A549 treated with CORT108297 at 1 μM for 4 hours (cell line): Measurements from ENCODE around the gene OBSCN. TPM values are rescaled to one million over a fixed set of nuclear protein-coding genes. Genes with fewer than 3 reads are reported as not detected.

Experiments
- total RNA-seq: library from RNA; stranded (reverse); fragments of 200-300 nt; extraction: Qiagen RNA extraction; gene quantifications from 5 replicates; pipeline ENCODE4 v1.2.3, GENCODE V29; 2022

The OBSCN gene, protein sequence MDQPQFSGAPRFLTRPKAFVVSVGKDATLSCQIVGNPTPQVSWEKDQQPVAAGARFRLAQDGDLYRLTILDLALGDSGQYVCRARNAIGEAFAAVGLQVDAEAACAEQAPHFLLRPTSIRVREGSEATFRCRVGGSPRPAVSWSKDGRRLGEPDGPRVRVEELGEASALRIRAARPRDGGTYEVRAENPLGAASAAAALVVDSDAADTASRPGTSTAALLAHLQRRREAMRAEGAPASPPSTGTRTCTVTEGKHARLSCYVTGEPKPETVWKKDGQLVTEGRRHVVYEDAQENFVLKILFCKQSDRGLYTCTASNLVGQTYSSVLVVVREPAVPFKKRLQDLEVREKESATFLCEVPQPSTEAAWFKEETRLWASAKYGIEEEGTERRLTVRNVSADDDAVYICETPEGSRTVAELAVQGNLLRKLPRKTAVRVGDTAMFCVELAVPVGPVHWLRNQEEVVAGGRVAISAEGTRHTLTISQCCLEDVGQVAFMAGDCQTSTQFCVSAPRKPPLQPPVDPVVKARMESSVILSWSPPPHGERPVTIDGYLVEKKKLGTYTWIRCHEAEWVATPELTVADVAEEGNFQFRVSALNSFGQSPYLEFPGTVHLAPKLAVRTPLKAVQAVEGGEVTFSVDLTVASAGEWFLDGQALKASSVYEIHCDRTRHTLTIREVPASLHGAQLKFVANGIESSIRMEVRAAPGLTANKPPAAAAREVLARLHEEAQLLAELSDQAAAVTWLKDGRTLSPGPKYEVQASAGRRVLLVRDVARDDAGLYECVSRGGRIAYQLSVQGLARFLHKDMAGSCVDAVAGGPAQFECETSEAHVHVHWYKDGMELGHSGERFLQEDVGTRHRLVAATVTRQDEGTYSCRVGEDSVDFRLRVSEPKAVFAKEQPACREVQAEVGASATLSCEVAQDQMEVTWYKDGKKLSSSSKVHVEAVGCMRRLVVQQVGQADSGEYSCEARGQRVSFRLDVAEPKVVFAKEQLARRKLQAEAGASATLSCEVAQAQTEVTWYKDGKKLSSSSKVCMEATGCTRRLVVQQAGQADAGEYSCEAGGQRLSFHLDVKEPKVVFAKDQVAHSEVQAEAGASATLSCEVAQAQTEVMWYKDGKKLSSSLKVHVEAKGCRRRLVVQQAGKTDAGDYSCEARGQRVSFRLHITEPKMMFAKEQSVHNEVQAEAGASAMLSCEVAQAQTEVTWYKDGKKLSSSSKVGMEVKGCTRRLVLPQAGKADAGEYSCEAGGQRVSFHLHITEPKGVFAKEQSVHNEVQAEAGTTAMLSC (N-terminal part only)
- total RNA-seq = 3.6 to 6.4 TPM (median 5.8 TPM) in 5 replicates

GRCh38 chr1:228207851-228208821, at the start of gene OBSCN:
Gene OBSCN, plus strand, starts transcription at chr1:228208044. Its CDS starts 3,740 bp downstream, at chr1:228211784.

GRCh38 chr1:228165372-228166169, 42.3 kb upstream of the OBSCN start, which contains the start of gene IBA57:
Gene IBA57, plus strand, starts transcription at chr1:228165804. Its CDS starts 13 bp downstream, at chr1:228165817.

GRCh38 chr1:228416217-228416933, 208.5 kb downstream of the OBSCN start, which contains the start of gene TRIM17:
Gene TRIM17, minus strand, starts transcription at chr1:228416861. Its CDS starts 1,789 bp downstream, at chr1:228415072.

Other genes with a start within 250 kb of the OBSCN start
- 0.02 to 0.03 TPM in 2 of 5 replicates, not detected in the others for gene WNT3A, start 201.0 kb upstream of the OBSCN start, total RNA-seq
- gene ARF1, start 125.3 kb upstream of the OBSCN start, total RNA-seq = 383 to 456 TPM (median 450 TPM) in 5 replicates
- gene C1orf35, start 104.7 kb upstream of the OBSCN start, total RNA-seq = 28.4 to 39.8 TPM (median 38.3 TPM) in 5 replicates
- 64.4 to 94.2 TPM (median 90.6 TPM) in 5 replicates for gene MRPL55, start 98.7 kb upstream of the OBSCN start, total RNA-seq
- 114 to 161 TPM (median 158 TPM) in 5 replicates for gene GUK1, start 67.8 kb upstream of the OBSCN start, total RNA-seq
- 0.20 to 0.64 TPM (median 0.49 TPM) in 5 replicates for gene GJC2, start 58.1 kb upstream of the OBSCN start, total RNA-seq
- 2.9 to 6.8 TPM (median 5.6 TPM) in 5 replicates for gene IBA57, start 42.2 kb upstream of the OBSCN start, total RNA-seq
- 28.5 to 40.6 TPM (median 37.8 TPM) in 5 replicates for gene TRIM11, start 198.8 kb downstream of the OBSCN start, total RNA-seq
- not detected in 5 replicates for gene TRIM17, start 208.8 kb downstream of the OBSCN start, total RNA-seq